Measurements from ENCODE around the gene ADGRG6.

DNA sequence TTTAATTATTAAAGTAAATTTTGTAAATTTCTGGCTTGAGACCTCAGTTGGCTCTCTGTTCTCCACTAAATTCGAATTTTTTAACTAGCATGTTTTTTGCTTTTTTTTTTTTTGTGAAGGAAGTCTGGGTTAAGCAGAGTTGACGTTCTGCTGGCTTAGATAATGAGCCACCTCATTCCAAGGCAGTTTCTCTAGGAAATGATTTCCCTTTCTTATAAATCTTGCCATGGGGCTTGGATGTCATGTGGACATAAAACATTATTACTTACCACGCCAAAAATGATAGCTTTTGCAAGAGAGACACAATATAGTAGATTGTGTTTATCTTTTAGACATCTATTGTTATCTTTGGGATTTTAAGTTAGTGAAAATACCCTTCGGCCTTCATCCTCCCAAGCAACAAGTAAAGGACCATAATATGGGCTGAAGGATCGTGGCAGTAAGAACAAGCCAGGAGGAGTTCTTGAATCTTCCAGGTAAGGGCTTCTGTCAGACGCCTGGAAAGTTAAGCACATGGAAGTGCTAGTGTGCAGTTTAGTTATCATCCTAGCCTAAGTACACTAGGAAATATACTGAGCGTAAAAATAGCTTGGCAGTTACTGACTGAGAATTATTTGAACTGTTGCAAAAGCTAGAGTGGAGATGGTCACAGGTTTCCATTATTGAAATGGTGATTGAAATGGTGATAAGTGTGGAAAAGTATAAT lies 30.7 kb downstream of the ADGRG6 start:
- TF ChIP-seq POLR2AphosphoS5 (IDR thresholded peaks at IDR 0.05) = no peak
- TF ChIP-seq POLR2A (IDR thresholded peaks at IDR 0.05) = no peak
- TF ChIP-seq, protein P1, sequence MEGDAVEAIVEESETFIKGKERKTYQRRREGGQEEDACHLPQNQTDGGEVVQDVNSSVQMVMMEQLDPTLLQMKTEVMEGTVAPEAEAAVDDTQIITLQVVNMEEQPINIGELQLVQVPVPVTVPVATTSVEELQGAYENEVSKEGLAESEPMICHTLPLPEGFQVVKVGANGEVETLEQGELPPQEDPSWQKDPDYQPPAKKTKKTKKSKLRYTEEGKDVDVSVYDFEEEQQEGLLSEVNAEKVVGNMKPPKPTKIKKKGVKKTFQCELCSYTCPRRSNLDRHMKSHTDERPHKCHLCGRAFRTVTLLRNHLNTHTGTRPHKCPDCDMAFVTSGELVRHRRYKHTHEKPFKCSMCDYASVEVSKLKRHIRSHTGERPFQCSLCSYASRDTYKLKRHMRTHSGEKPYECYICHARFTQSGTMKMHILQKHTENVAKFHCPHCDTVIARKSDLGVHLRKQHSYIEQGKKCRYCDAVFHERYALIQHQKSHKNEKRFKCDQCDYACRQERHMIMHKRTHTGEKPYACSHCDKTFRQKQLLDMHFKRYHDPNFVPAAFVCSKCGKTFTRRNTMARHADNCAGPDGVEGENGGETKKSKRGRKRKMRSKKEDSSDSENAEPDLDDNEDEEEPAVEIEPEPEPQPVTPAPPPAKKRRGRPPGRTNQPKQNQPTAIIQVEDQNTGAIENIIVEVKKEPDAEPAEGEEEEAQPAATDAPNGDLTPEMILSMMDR (IDR thresholded peaks at IDR 0.05) = no peak

All from upper lobe of left lung (tissue), 4 donors.